Choroid plexus epithelial cell (primary cell): Measurements from ENCODE around the gene SCAF4.
"Not testable (repeated sequence)": the region's sequence is repeated elsewhere in the genome, so short reads cannot be mapped to it uniquely, and the experiment has no call there.

Source experiments
- DNase-seq: peaks from one replicate; pipeline ENCODE4 v3.0.0-alpha.2; 2010; ENCODE audit warnings: low read depth
- H3K4me3 ChIP-seq: 2 replicates; pipeline ENCODE4 v1.5.1; 2011; ENCODE audit warnings: low read depth, mild to moderate bottlenecking, control low read depth, low read length, moderate library complexity
- TF ChIP-seq, protein P1 (sequence below): conservative IDR thresholded peaks from 2 replicates; pipeline ENCODE4 v1.5.1; 2011; ENCODE audit warnings: low read depth, mild to moderate bottlenecking, control low read depth, inconsistent platforms, low read length, moderate library complexity

The SCAF4 gene

DNA sequence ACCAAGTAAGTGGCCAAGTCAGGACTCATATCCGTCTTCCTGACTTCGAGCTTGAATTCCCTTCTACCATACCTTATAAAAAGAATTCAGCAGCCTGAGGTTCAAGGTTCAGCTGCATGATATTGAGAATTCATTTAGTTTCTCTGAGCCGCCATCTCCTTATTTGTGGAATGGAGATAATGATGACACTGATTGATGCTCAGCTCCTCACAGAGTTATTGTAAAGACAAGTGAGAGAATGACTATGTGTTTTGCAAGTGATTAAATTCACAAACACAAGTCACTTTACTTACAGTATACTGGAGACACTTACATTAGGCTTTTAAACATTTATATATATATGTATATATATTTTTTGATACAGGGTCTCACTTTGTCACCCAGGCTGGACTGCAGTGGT is 39.8 kb upstream of the SCAF4 start:
- H3K4me3 ChIP-seq, result no peak overlapping the region

DNA sequence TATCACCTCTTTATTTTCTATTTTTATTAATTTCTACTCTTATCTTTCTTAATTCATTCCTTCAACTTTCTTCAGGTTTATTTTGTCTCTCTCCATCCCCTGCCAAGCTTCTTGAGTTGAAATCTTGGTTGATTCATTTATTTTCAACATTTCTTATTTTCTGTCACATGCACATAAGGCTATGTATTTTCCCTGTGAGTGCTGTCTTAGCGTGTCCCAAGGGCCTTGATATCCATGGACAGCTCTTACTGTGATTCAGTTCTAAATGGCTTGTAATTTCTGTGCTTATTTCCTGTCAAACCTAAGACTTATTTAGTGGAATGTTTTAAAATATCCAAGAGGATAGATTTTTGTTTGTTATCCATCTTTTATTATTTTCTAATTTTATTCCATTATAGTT is 36.8 kb upstream of the SCAF4 start:
- DNase-seq, result no peak
- TF ChIP-seq, protein P1, sequence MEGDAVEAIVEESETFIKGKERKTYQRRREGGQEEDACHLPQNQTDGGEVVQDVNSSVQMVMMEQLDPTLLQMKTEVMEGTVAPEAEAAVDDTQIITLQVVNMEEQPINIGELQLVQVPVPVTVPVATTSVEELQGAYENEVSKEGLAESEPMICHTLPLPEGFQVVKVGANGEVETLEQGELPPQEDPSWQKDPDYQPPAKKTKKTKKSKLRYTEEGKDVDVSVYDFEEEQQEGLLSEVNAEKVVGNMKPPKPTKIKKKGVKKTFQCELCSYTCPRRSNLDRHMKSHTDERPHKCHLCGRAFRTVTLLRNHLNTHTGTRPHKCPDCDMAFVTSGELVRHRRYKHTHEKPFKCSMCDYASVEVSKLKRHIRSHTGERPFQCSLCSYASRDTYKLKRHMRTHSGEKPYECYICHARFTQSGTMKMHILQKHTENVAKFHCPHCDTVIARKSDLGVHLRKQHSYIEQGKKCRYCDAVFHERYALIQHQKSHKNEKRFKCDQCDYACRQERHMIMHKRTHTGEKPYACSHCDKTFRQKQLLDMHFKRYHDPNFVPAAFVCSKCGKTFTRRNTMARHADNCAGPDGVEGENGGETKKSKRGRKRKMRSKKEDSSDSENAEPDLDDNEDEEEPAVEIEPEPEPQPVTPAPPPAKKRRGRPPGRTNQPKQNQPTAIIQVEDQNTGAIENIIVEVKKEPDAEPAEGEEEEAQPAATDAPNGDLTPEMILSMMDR, result no peak
- H3K4me3 ChIP-seq, result no peak overlapping the region

More for the DNA sequence above, 39.8 kb upstream of the SCAF4 start:
- no peak for DNase-seq
- TF ChIP-seq, protein P1, result no peak

DNA sequence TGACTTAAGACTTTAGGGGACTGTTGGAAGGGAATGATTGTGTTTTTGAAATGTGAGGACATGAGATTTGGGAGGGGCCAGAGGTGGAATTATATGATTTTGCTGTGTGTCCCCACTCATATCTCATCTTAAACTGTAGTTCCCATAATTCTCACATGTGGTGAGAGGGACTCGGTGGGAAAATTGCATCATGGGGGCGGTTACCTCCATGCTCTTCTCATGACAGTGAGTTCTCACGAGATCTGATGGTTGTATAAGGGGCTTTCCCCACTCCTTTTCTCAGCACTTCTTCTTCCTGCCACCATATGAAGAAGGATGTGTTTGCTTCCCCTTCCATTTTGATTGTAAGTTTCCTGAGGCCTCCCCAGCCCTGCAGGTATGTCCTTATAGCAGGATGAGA is 35.0 kb upstream of the SCAF4 start:
- TF ChIP-seq, protein P1, result no peak

DNA sequence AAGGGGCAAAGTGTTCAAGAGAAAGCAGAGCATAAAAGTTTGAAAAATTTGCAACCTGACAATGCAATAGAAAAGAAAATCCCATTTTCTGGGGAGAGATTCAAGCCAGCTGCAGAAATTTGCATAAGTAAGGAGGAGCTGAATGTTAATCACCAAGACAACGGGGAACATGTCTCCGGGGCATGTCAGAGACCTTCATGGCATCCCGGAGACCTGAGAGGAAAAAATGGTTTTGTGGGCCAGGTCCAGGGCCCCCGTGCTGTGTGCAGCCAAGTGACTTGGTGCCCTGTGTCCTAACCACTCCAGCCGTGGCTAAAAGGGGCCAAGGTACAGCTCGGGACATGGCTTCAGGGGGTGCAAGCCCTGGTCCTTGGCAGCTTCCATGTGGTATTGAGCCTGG is 33.9 kb upstream of the SCAF4 start:
- not testable (repeated sequence) for DNase-seq, H3K4me3 ChIP-seq

More for the DNA sequence above, 35.0 kb upstream of the SCAF4 start:
- no peak overlapping the region for H3K4me3 ChIP-seq
- DNase-seq, result no peak

DNA sequence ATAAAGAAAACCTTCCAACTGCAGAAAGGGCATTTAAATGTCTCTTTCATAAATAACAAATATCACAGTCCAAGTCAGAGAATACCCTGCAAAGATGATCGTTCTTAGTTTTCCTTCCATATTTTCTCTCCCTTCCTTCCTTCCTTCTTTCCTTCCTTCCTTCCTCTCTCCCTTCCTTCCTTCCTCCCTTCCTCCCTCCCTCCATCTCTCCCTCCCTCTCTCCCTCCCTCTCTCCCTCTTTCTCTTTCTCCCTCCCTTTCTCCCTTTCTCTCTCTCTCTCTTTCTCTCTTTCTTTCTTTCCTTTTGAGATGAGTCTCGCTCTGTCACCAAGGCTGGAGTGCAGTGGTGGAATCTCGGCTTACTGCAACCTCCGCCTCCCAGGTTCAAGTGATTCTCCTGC is 29.0 kb upstream of the SCAF4 start:
- no peak for DNase-seq
- no peak overlapping the region for H3K4me3 ChIP-seq
- TF ChIP-seq, protein P1, result no peak

DNA sequence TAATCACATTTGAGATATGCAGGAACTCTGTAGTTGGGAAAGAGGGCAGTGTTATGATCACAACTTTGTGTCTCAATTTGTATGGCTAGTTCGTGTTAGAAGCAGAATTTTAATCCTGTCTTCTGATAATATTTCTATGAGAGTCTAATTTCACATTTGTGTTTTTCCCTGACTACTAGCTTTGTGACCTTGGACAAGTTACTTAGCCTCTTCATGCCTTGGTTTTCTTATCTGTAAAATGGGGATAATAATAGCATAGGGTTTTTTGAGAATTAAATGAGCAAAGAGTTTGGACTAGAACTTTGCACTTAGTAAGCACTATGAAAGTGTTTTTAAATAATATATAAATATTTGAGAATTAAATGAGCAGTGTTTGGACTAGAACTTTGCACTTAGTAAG is 24.9 kb upstream of the SCAF4 start:
- TF ChIP-seq, protein P1, result no peak
- H3K4me3 ChIP-seq, result no peak overlapping the region
- DNase-seq, result no peak

DNA sequence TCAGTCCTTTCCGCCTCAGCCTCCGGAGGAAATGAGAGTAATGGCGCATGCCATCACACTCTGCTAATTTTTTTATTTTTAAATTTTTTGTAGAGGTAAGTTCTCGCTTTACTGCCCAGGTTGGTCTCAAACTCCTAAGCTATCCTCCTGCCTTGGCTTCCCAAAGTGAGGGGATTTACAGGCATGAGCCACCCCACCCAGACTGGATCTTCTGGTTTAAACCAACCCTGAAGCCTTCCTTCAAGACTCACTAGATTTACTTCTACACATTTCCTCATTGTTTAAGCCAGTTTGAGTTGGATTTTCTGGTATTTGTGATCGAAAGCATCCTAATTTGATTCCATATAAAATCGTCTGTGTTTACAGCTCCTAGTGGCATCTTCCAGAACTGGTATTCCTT is 23.1 kb upstream of the SCAF4 start:
- TF ChIP-seq, protein P1, result no peak
- H3K4me3 ChIP-seq, result no peak overlapping the region
- DNase-seq, result no peak

DNA sequence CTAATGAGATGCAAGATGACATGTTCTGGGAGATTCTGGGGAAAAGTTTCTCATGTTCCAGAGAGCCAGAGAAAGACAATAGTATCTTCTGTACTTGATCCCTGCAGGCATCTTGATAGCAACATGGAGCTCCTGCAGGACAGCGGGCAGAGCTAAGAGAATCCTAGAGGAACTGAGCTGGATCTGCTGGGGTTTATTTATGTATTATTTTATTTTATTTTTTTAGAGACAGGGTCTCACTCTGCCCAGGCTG is 22.7 kb upstream of the SCAF4 start:
- H3K4me3 ChIP-seq, result no peak overlapping the region
- TF ChIP-seq, protein P1, result no peak
- DNase-seq, result no peak
